Stimulated activated CD8-positive, alpha-beta memory T cell treated with anti-CD3 and anti-CD28 coated beads, Interleukin-15, amount 100 ng/mL, for 48 hours (primary cell): ENCODE data around the gene CAPZB.
"Not testable (repeated sequence)": the region's sequence is repeated elsewhere in the genome, so short reads cannot be mapped to it uniquely, and the experiment has no call there.

Experiments used
- DNase-seq, 2 donors: peaks; one replicate each; pipeline ENCODE4 v3.0.0-alpha.2; 2020; ENCODE audit warnings: low read depth in 2 of 2

CAPZB gene

DNA sequence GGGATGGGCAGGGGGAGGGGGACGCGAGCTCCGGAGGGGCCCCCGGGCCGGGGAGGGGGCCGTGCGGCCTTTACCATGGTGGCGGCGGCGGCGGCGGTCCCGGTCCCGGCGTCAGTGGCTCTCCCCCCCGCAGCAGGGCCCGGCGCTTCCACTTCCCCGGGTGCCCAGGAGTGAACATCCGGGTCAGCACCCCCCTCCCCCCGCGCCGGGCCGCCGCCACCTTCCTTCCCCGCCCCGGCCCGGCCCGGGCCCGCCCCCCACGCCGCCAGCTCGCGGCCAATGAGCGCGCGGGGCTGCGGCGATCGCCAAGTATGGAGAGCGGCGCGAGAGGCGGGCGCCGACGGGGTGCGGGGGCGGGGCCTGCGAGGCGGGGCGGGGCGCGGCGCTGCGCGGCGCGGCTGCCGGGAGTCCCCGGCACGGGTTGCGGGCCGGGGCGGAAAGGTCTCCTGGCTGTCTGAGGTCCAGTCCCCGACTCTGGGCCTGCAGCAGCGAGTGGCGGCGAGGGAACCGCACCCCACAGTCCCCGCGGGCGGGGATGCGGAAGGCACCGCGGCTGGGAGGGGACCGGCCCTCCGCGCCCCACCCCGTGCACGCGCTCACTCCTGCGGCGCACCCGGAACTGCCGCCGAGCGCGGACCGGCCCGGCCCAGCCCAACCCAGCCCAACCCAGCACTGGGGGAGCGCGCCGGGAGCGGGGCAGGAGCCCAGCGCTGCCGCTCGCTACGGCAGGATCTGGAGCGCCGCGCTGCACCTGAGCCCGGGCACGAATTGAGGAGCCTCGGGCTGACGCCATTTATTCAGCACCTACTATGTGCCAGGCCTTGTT lies at the start of gene CAPZB:
Gene CAPZB (minus strand): TSS at position 178 of the 826 bp plus-strand sequence. CDS start 101 bp downstream, at position 77.
- peak; percentile 92 to 93 for DNase-seq

DNA sequence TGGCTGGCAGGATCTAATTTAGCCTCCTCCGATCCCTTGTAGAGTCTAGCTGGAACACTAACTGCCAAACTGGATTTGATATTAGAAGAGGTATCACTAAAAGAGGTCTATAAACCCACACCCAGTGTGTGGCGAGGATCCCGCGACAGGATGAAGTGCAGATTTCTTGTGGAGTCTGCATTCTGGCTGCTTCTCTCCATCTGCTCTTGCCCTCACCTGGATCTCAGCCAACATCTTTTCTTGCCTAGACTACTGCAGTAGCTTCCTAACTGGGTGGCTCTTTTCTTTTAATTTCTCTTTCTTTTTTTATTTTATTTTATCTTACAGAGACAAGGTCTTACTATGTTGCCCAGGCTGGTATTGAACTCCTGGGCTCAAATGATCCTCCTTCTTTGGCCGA lies 48.9 kb upstream of the CAPZB start:
- DNase-seq = no peak

DNA sequence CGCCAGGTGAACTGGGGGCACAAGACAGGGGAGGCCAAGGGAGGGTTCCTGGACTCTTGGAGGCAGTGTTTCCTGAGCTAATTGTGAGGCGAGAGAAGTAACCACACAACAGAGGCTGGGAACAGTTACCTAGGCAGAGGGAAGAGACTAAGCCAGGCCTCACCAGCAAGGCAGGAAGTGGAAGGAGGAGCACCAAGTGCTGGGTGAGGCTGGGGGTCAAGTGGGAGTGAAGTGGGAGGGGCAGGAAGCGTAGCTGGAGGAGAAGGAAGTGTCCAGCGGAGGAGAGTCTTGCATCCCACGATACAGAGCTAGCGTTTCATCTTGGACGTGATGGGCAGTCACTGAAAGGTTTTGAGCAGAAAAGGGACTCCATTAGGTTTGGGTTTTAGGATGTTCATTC lies 48.3 kb upstream of the CAPZB start:
- no peak for DNase-seq

DNA sequence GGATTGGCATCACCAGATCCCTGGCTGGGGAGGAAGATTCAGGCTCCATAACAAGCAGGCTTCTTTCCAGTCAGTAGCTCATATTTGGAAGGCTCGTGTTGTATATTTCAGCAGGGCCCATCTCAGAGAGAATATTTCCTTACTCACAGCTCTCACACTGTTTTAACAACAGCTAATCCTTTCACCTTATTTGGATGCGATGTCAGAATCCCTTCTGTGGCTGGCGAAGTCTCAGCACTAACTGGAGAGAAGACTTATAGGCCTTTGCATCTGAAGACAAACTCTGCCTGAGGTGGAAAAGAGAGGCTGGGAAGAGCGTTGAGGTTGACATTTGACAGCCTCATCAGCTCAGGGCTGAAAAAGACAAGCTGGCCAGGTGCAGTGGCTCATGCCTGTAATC lies 47.2 kb upstream of the CAPZB start:
- DNase-seq = no peak

DNA sequence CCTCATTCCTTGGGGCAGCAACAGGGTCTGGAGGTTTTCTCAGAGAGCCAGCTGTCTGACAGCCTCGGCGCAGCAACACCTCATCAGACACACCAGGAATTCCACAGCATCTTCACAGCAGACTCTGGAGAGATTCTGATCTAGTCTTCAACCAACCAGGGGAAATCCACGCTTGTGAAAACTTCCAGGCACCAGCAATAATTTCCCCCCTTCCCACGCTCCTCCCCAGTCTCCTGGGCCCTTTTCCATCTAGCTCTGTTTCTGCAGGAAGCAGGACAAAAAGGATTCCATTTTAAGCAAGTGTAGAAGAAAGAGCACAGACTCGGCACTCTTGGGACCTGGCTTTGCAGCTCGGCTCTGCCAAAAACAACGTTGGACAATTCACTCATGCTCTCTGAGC lies 44.3 kb upstream of the CAPZB start:
- no peak for DNase-seq

DNA sequence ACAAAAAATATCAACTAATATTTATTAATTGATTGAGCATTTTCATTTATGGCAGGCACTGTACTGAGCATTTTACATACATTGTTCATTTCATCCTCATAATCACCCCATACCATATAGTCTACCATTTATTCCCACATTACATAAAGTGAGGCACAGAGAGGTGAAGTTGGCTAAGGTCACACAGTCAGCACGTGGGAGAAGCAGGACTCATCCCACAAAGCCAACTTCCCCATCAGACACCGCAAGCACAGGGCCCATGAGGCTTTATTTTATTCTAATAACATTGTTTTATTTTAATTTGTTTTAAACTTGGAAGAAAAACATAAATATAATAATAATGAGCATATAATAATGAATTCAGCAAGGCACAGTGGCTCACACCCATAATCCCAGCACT lies 43.1 kb upstream of the CAPZB start:
- no peak for DNase-seq

DNA sequence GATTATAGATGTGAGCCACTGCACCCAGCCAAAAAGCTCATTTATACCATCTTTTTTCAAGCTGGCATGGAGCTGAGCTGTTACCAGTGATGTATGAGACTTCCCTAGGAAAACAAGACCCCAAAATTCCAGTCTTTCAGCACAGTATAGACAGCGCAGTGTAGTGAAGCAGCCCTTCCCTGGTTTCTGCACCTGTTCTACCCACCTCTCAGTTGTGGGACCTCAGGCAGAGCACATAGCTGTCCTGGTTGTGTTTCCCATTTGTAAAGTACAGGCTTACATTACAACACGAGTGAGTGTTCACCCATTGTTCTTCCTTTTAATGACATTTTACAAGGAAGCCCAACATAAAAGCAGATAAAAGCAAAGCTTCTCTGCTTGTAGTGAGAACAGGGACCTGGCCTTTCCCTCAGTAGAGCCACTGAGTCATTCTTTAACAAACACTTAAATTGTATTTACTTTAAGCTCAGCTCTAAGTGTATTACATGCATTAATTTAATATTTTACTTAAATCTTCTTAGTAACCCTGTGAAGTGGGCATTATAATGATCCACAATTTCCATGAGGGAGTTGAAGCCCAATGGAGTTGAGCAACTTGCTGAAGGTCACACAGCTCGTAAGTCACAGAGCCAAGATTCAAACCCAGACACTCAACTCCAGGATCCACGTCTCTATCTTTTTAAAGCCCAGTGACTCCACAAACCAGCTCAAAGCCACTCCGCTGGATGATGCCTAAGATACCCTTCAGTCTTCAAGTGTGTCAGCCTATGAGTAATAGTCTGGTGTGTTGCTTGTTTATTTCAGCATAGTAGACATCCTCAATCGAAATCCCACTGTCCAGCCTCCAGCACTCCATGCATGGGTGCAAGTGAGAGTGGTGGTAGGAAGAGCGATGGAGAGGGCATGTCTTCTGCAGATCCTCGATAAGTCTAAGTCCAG lies 40.5 kb upstream of the CAPZB start:
- no peak for DNase-seq

DNA sequence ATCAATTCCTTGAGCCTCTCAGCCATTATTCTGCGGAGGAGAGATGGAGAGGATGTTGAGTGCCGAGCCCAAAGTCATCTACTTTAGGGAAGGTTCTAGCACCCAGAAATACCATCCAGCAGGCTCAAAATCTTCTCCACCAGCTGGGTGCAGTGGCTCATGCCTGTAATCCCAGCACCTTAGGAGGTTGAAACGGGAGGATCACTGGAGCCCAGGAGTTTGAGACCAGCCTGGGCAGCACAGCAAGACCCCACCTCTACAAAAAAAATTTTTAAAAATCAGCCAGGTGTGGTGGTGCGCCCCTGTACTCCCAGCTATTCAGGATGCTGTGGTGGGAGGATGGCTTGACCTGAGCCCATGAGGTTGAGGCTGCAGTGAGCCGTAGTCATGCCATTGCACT lies 39.5 kb upstream of the CAPZB start:
- DNase-seq = no peak

DNA sequence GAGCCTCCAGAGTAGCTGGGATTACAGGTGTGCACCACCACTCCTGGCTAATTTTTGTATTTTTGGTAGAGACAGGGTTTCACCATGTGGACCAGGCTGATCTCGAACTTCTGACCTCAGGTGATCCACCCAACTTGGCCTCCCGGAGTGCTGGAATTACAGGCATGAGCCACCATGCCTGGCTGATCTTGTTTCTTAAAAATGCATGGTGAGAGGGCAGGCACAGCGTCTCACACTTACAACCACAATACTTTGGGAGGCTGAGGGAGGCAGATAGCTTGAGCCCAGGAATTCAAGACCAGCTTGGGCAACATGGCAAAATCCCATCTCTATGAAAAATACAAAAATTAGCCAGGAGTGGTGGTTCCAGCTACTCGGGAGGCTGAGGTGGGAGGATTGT lies 37.2 kb upstream of the CAPZB start:
- not testable (repeated sequence) for DNase-seq

DNA sequence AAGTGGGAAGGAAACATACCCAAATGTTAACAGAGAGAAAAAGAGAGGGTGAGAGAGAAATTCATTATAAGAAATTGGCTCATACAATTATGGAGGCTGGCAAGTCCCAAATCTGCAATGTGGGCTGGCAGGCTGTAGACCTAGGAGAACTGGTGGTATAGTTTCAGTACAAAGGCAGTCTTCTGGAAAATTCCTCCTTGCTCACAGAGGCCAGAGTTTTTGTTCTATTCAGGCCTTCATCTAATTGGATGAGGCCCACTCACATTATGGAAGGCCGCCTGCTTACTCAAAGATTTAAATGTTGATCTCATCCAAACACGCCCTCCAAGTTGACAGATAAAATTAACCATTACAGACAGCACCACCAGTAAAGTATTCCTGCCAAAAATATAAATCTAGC lies 36.1 kb upstream of the CAPZB start:
- DNase-seq = no peak

DNA sequence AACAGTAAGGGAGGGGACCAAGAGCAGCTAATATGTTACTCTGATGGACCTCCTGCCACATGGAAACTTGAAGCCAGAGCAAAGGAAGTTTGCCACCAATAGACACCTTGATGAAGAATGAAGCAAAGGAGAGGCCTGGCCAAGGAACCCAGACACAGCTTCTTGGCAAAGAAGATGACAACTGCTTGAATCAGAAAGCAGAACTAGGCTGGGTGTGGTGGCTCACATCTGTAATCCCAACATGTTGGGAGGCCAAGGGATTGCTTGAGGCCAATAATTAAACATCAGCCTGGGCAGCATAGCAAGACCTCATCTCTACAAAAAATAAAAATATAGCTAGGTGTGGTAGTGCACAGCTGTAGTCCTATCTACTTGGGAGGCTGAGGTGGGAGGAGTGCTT lies 31.7 kb upstream of the CAPZB start:
- no peak for DNase-seq

DNA sequence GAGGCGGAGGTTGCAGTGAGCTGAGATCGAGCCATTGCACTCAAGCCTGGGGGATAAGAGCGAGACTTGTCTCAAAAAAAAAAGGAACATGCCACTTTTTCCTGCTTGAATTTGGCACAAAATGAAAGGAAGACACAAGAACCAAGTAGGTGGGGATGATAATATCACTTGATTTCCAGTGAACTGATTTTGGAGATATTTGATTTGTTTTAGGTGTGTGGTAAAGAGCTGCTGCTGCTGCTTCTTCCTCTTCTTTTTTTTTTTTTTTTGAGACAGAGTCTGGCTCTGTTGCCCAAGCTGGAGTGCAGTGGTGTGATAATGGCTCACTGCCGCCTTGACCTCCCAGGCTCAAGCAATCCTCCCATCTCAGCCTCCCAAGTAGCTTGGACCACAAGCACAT lies 29.9 kb upstream of the CAPZB start:
- DNase-seq = no peak

DNA sequence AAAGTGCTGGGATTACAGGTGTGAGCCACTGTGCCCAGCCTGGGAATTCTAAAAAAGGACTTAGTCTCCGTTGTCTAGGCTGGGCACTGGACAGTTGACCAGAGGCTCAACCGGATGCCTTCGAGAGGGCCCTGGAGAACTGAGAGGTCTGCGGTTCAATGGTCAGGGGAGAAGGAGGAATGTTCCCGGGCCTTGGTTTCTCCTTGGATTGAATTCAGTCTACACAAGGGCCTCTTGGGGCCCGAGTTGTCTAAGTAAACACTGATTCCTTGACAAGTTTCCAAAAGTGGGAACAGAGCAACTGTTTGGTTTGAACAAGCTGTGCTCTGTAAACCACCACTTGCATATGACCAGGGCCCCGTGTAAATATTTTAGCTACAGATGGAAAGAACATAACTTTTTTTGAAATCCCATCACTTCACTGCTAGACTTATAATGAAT lies 29.1 kb upstream of the CAPZB start:
- no peak for DNase-seq

DNA sequence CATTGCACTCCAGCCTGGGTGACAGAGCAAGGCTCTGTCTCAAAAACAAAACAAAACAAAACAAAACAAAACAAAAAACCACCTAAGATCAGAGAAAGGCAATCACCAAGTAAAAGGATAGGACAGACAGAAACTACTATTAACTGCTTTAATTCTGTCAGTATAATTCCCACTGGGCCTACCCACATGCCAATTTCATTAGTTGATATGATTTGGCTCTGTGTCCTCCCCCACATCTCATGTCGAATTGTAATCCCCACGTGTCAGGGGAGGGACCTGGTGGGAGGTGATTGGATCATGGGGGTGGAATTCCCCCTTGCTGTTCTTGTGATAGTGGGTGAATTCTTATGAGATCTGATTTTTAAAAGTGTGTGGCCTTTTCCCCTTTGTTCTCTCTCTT lies 27.2 kb upstream of the CAPZB start:
- DNase-seq = no peak

DNA sequence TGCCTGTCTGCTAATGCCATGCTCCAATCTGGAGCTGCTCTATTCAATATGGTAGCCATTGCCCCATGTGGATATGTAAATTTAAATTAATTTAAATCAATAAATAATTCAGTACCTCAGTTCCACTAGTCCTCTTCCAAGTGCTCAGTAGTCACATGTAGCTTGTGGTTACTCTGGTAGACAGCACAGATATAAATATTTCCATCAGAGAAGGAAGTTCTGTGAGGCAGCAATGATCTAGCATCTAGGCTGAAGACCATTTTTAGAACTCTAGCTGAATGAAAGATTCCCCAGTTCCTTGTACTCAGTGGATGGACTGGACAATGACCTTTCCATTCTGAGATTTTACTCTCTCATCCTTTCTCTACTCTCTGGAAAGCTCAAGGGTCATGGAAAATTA lies 25.8 kb upstream of the CAPZB start:
- DNase-seq = no peak

DNA sequence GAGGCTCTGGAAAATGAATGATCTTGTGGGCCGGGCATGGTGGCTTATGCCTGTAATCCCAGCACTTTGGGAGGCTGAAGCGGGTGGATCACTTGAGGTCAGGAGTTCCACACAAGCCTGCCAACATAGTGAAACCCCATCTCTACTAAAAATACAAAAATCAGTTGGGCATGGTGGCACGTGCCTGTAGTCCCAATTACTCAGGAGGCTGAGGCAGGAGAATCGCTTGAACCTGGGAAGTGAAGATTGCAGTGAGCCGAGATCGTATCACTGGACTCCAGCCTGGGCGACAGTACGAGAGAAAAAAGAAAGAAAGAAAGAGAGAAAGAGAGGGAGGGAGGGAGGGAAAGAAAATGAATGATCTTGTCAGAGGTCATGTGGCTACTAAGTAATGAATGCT lies 24.3 kb upstream of the CAPZB start:
- not testable (repeated sequence) for DNase-seq

DNA sequence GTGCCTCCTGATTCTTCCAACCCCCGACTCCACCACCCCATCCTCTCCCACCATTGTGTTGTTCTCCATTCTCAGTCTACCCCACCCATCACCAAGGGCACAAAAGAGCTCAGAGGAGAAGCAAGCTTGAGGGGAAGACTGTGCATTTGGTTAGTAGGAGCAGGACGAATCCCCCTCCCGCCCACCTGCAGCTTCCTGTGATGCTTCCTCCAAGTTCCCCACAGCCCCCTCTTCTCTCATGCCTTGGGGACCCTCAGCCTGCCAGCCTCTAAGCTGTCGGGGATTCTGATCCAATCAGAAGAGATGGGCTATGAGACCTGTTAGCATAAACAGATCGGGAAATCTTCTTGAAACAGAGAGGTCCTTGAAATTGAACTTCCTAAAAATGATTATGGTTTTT lies 22.2 kb upstream of the CAPZB start:
- DNase-seq = no peak

DNA sequence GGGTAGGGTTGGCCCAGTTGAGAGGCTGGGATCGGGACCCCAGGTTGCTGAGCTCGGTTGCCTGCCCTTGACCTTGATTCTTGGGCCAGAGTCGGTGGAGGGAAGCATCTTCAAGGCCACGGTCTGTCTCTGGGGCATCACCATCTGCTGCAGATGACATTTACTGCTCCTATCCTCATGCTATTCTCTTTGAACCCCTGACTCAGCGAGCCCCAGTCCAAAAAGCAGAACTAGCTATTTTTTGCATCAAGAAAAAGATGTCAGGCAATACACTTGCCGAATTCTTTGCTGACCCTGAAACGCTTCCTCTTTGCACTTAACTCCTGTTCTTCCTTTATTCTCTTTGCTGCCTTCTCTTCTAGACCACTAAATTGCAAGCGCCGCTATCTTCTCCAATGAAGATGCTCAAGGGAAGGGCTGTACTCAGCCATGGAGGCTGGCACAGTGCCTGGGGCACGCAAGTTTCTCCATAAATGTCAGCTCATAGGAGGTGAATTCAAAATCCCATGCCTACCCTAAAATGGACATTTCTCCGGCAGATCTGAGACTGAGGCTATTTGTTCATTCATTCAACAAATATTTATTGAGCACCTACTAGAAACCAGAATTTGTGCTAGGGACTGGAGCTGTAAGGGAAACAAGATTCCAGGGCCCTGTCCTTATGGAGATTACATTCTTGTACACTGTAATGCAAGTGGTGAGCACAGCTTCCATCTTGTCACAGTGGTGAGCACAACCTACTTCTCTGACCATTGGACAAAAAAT lies 20.5 kb upstream of the CAPZB start:
- no peak for DNase-seq

DNA sequence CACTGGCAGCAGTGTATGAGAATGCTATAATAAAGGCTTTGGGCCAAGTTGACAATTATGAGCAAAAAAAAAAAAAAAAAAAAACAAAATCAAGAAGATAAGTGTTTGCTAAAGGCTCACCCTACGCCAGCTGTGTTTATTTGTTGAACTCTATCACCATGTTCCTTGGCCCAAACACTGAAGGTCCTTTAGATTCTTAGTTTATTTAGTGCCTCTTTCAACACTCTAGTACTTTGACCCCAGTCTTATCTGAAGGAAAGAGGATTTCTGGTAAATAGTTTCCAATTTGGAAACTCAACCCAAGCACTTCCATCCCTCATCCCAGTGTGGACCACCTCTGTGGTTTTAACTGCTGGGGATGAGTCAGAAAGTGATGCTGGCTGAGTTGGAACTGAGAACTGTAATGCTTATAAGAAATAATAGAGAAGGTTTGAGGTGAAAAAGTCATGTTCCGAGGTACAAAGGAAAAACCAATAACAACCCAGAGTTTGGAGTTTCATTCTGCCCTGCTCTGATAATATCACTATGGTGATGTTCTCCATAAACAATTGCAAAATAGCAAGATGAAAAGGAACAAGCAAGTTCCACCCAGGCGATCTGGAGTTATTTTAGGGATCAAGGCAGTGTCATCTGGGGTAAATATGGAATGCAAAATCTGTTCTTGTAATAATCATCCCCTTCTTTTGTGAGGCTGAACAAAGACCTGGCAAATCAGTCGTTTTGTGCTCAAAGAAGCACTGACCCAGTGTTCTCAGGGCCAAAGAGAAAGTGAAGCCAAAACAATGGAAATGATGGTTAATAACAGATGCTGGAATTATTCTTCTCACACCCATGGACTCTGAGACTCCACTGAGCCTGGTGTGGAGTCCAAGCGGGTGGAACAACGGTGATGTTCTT lies 19.7 kb upstream of the CAPZB start:
- no peak for DNase-seq

DNA sequence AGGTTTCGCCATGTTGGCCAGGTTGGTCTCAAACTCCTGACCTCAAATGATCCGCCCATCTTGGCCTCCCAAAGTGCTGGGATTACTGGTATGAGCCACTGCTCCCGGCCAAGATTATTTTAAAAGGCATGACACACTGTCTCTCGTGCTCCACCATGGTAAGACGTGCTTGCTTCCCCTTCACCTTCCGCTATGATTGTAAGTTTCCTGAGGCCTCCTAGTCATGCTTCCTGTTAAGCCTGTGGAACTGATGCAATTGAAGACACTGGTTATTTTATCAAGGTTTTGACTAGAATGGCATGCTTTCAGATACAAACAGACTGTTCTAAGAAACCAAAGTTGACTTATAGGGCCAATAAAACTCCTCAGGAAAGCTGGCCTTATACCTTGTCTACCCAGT lies 16.9 kb upstream of the CAPZB start:
- DNase-seq = not testable (repeated sequence)

DNA sequence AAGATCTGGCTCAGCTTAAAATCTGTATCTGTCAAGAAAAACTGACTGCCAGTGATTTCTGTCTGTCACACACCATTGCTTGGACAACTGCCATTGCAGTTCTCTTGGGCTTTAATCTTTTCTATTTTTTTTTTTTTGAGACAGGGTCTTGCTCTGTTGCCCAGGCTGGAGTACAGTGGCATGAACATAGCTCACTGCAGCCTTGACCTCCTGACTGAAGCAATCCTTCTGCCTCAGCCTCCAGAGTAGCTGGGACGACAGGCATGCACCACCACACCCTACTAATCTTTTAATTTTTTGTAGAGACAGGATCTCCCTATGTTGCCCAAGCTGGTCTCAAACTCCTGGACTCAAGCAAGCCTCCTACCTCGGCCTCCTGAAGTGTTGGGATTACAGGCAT lies 14.5 kb upstream of the CAPZB start:
- not testable (repeated sequence) for DNase-seq
